Activated B cell treated with CpG ODN at 0.5 μM for 24 hours (primary cell): ENCODE results near the gene PDP2. TPM values are rescaled to one million over a fixed set of nuclear protein-coding genes. Genes with fewer than 3 reads are reported as not detected.
A peak's percentile ranks its signal among the peaks of the same experiment; 100 is the strongest.

Experiments
- ATAC-seq: fragments of 200-7000 bp; cut with Tn5 transposase; one replicate; pipeline ENCODE4 v1.10.0; 2021; ENCODE audit warnings: low read depth, mild to moderate bottlenecking, moderate library complexity
- CTCF ChIA-PET: fragments of 350-600 bp; sonication (Branson Sonifier 250); formaldehyde crosslinking; loops from one replicate; lab custom pipeline; 2021; ENCODE audit warnings: antibody characterized with exemption; lab: Charles Lee
- POLR2A ChIA-PET: fragments of 350-600 bp; sonication (Branson Sonifier 250); formaldehyde crosslinking; loops from one replicate; lab custom pipeline; 2021; ENCODE audit warnings: antibody characterized with exemption; lab: Charles Lee
- DNase-seq: peaks from one replicate; pipeline ENCODE4 v3.0.0; 2022
- H3K27ac Mint-ChIP-seq: one replicate; pipeline ENCODE4 v1.8.0; 2020; ENCODE audit warnings: mixed read lengths
- H3K27me3 Mint-ChIP-seq: one replicate; pipeline ENCODE4 v1.8.0; 2021; ENCODE audit warnings: mixed read lengths
- H3K36me3 Mint-ChIP-seq: one replicate; pipeline ENCODE4 v1.8.0; 2021; ENCODE audit warnings: low read depth, mixed read lengths
- H3K4me1 Mint-ChIP-seq: one replicate; pipeline ENCODE4 v1.8.0; 2021; ENCODE audit warnings: mixed read lengths
- H3K4me3 Mint-ChIP-seq: one replicate; pipeline ENCODE4 v1.8.0; 2020; ENCODE audit warnings: mild to moderate bottlenecking, mixed read lengths
- H3K9me3 Mint-ChIP-seq: one replicate; pipeline ENCODE4 v1.8.0; 2020; ENCODE audit warnings: mixed read lengths
- CTCF ChIP-seq: fragments of 200-600 bp; IDR thresholded peaks from one replicate; pipeline ENCODE4 v1.8.0; 2022; ENCODE audit warnings: antibody characterized with exemption, mild to moderate bottlenecking
- intact Hi-C: fragments of 100-400 bp; cut with micrococcal nuclease; formaldehyde crosslinking; loops from one replicate; pipeline ENCODE4 v1.15.1; 2024
- total RNA-seq: library from RNA; stranded (reverse); gene quantifications from 2 replicates; pipeline ENCODE4 v1.2.3, GENCODE V29; 2022

PDP2 gene
- 13.0 and 13.2 TPM in 2 replicates for total RNA-seq

- H3K4me3 Mint-ChIP-seq, result peak within 1 kb of the TSS; percentile 99
- H3K9me3 Mint-ChIP-seq, result no peaks in the 10 kb centered on the region
- intact Hi-C loops, result loop anchor here (1.0 to 5.0 kb wide), 2 partner anchors 67 to 367 kb away; partner anchors contain the start of gene FHOD1
- POLR2A ChIA-PET, result interaction anchor here (0.6 to 1.7 kb wide), 6 partner anchors 12 to 1662 kb away, joined by 3 to 7 read pairs (median 3); partner anchors contain the start of genes FBXL8, NAE1 and TRADD
- peaks cover 12% of the 10 kb centered on the region for H3K4me1 Mint-ChIP-seq
- TF ChIP-seq CTCF, result no peak
- peak; percentile 81 for DNase-seq
- H3K27me3 Mint-ChIP-seq, result no peaks in the 10 kb centered on the region
- H3K27ac Mint-ChIP-seq, result peak within 1 kb of the TSS; percentile 86
- CTCF ChIA-PET, result interaction anchor here (1.1 to 3.1 kb wide), 4 partner anchors 8 to 50 kb away, joined by 3 to 13 read pairs (median 5); partner anchors contain the start of gene NAE1
- peak; percentile 99 for ATAC-seq
- peaks cover 16% of the 10 kb centered on the region for H3K36me3 Mint-ChIP-seq
These were observed at the start of gene PDP2 for GRCh38 chr16:66880288-66881013. Gene PDP2, plus strand, starts transcription at chr16:66880515. Its CDS starts 3,770 bp downstream, at chr16:66884285.

GRCh38 chr16:66832190-66832589 lies 48.1 kb upstream of the PDP2 start:
- TF ChIP-seq CTCF, result no peak
- Mint-ChIP-seq H3K9me3 (no peaks in the 10 kb centered on the region), H3K36me3 (peaks cover 6% of the 10 kb centered on the region), H3K27ac (no peak overlapping the region), H3K4me3 (no peak overlapping the region), H3K4me1 (peaks cover 21% of the 10 kb centered on the region), H3K27me3 (peaks cover 3% of the 10 kb centered on the region)
- ChIA-PET POLR2A (no interaction called here), CTCF (interaction anchor here (4.6 kb wide), 1 partner anchor 35 kb away, joined by 57 read pairs; no protein-coding TSS in a partner anchor)
- ATAC-seq (no peak), DNase-seq (no peak)
- intact Hi-C loops, result loop anchor here (5.0 kb wide), 1 partner anchor 95 kb away; the partner anchor contains the start of gene RRAD

- Mint-ChIP-seq H3K27me3 (peaks cover 3% of the 10 kb centered on the region), H3K9me3 (no peaks in the 10 kb centered on the region), H3K36me3 (peaks cover 3% of the 10 kb centered on the region), H3K4me1 (peaks cover 18% of the 10 kb centered on the region), H3K4me3 (no peak overlapping the region), H3K27ac (no peak overlapping the region)
- no peak for ATAC-seq
- ChIA-PET CTCF (interaction anchor here (4.6 kb wide), 1 partner anchor 35 kb away, joined by 57 read pairs; no protein-coding TSS in a partner anchor), POLR2A (no interaction called here)
- intact Hi-C loops, result loop anchor here (5.0 kb wide), 1 partner anchor 95 kb away; the partner anchor contains the start of gene RRAD
- no peak for DNase-seq
- TF ChIP-seq CTCF, result no peak
These were observed 47.5 kb upstream of the PDP2 start for GRCh38 chr16:66832661-66833305.

- H3K9me3 Mint-ChIP-seq, result no peaks in the 10 kb centered on the region
- DNase-seq (no peak), ATAC-seq (no peak)
- H3K27ac Mint-ChIP-seq, result no peak overlapping the region
- TF ChIP-seq CTCF, result no peak
- no peaks in the 10 kb centered on the region for H3K36me3 Mint-ChIP-seq
- peaks cover 8% of the 10 kb centered on the region for H3K27me3 Mint-ChIP-seq
- intact Hi-C loops, result loop anchor here (5.0 kb wide), 1 partner anchor 93 kb away; the partner anchor contains the start of gene RRAD
- ChIA-PET POLR2A (no interaction called here), CTCF (interaction anchor here (1.2 kb wide), 1 partner anchor 8 kb away, joined by 3 read pairs; no protein-coding TSS in a partner anchor)
- H3K4me1 Mint-ChIP-seq, result peaks cover 5% of the 10 kb centered on the region
- no peak overlapping the region for H3K4me3 Mint-ChIP-seq
These were observed 45.6 kb upstream of the PDP2 start for GRCh38 chr16:66834746-66835145.

GRCh38 chr16:66840883-66841282 lies 39.4 kb upstream of the PDP2 start:
- no peaks in the 10 kb centered on the region for H3K36me3 Mint-ChIP-seq
- no peak for ATAC-seq
- no peak overlapping the region for H3K4me3 Mint-ChIP-seq
- ChIA-PET POLR2A (no interaction called here), CTCF (no interaction called here)
- peaks cover 34% of the 10 kb centered on the region for H3K27me3 Mint-ChIP-seq
- H3K27ac Mint-ChIP-seq, result no peak overlapping the region
- H3K4me1 Mint-ChIP-seq, result peaks cover 10% of the 10 kb centered on the region
- H3K9me3 Mint-ChIP-seq, result no peaks in the 10 kb centered on the region
- TF ChIP-seq CTCF, result no peak
- DNase-seq, result no peak
- intact Hi-C loops, result no loop called here
